Measurements from ENCODE around the gene ANKRD50.

ANKRD50 gene

GRCh38 chr4:124726269-124726668, 13.7 kb upstream of the ANKRD50 start:
- H4K20me1 ChIP-seq (ENCODE audit: insufficient read depth, low read length): no peaks in the 10 kb centered on the region
- no peak overlapping the region for H3K4me2 ChIP-seq (ENCODE audit: insufficient read depth, low read length)
- H2AFZ ChIP-seq (ENCODE audit: low read depth, low read length): no peak overlapping the region
- DNase-seq (no peak), ATAC-seq (ENCODE audit: insufficient read depth, low read depth) (no peak)
- no peaks in the 10 kb centered on the region for H3K9me3 ChIP-seq (ENCODE audit: insufficient read depth, low read length, severe bottlenecking)
- H3K27ac ChIP-seq (ENCODE audit: low read length): no peak overlapping the region
- no peak overlapping the region for H3K4me3 ChIP-seq (ENCODE audit: low read depth in 1 of 2, low read length in 2 of 2)
- TF ChIP-seq EZH2 (IDR thresholded peaks at IDR 0.05; ENCODE audit: borderline replicate concordance, low read depth, low read length, severe bottlenecking) (no peak), CTCF (IDR thresholded peaks at IDR 0.05; ENCODE audit: borderline replicate concordance, extremely low read depth, low read length, poor library complexity, severe bottlenecking) (no peak)
- H3K27me3 ChIP-seq (ENCODE audit: insufficient read depth, low read length, poor library complexity): no peaks in the 10 kb centered on the region
- H3K36me3 ChIP-seq (ENCODE audit: insufficient read depth, low read length): no peaks in the 10 kb centered on the region
- H3K9ac ChIP-seq (ENCODE audit: low read depth, low read length): no peak overlapping the region
- no peaks in the 10 kb centered on the region for H3K79me2 ChIP-seq (ENCODE audit: insufficient read depth, low read length)
- no peaks in the 10 kb centered on the region for H3K4me1 ChIP-seq (ENCODE audit: insufficient read depth, low read length)

GRCh38 chr4:124722071-124722470, 9.5 kb upstream of the ANKRD50 start:
- H2AFZ ChIP-seq (ENCODE audit: low read depth, low read length): no peak overlapping the region
- peaks cover 9% of the 10 kb centered on the region for H3K4me1 ChIP-seq (ENCODE audit: insufficient read depth, low read length)
- DNase-seq: no peak
- H4K20me1 ChIP-seq (ENCODE audit: insufficient read depth, low read length): no peaks in the 10 kb centered on the region
- H3K27ac ChIP-seq (ENCODE audit: low read length): no peak overlapping the region
- no peak for ATAC-seq (ENCODE audit: insufficient read depth, low read depth)
- H3K9me3 ChIP-seq (ENCODE audit: insufficient read depth, low read length, severe bottlenecking): no peaks in the 10 kb centered on the region
- no peaks in the 10 kb centered on the region for H3K27me3 ChIP-seq (ENCODE audit: insufficient read depth, low read length, poor library complexity)
- H3K79me2 ChIP-seq (ENCODE audit: insufficient read depth, low read length): no peaks in the 10 kb centered on the region
- H3K4me3 ChIP-seq (ENCODE audit: low read depth in 1 of 2, low read length in 2 of 2): no peak overlapping the region
- H3K36me3 ChIP-seq (ENCODE audit: insufficient read depth, low read length): no peaks in the 10 kb centered on the region
- TF ChIP-seq EZH2 (IDR thresholded peaks at IDR 0.05; ENCODE audit: borderline replicate concordance, low read depth, low read length, severe bottlenecking): no peak
- TF ChIP-seq CTCF (IDR thresholded peaks at IDR 0.05; ENCODE audit: borderline replicate concordance, extremely low read depth, low read length, poor library complexity, severe bottlenecking): no peak
- no peak overlapping the region for H3K9ac ChIP-seq (ENCODE audit: low read depth, low read length)
- H3K4me2 ChIP-seq (ENCODE audit: insufficient read depth, low read length): no peak overlapping the region

- H3K4me3 ChIP-seq (ENCODE audit: low read depth in 1 of 2, low read length in 2 of 2): no peak overlapping the region
- no peaks in the 10 kb centered on the region for H3K9me3 ChIP-seq (ENCODE audit: insufficient read depth, low read length, severe bottlenecking)
- no peaks in the 10 kb centered on the region for H3K27me3 ChIP-seq (ENCODE audit: insufficient read depth, low read length, poor library complexity)
- peak; percentile 53 for ATAC-seq (ENCODE audit: insufficient read depth, low read depth)
- DNase-seq: peak; percentile 67
- H3K4me1 ChIP-seq (ENCODE audit: insufficient read depth, low read length): peaks cover 26% of the 10 kb centered on the region
- no peak overlapping the region for H3K27ac ChIP-seq (ENCODE audit: low read length)
- H3K4me2 ChIP-seq (ENCODE audit: insufficient read depth, low read length): no peak overlapping the region
- TF ChIP-seq EZH2 (IDR thresholded peaks at IDR 0.05; ENCODE audit: borderline replicate concordance, low read depth, low read length, severe bottlenecking): no peak
- no peak for TF ChIP-seq CTCF (IDR thresholded peaks at IDR 0.05; ENCODE audit: borderline replicate concordance, extremely low read depth, low read length, poor library complexity, severe bottlenecking)
- H4K20me1 ChIP-seq (ENCODE audit: insufficient read depth, low read length): no peaks in the 10 kb centered on the region
- no peak overlapping the region for H2AFZ ChIP-seq (ENCODE audit: low read depth, low read length)
- no peaks in the 10 kb centered on the region for H3K36me3 ChIP-seq (ENCODE audit: insufficient read depth, low read length)
- H3K9ac ChIP-seq (ENCODE audit: low read depth, low read length): no peak overlapping the region
- peaks cover 3% of the 10 kb centered on the region for H3K79me2 ChIP-seq (ENCODE audit: insufficient read depth, low read length)
Measured at GRCh38 chr4:124717101-124717500, 4.6 kb upstream of the ANKRD50 start.

- peaks cover 63% of the 10 kb centered on the region for H3K4me1 ChIP-seq (ENCODE audit: insufficient read depth, low read length)
- DNase-seq (peak; percentile 44), ATAC-seq (ENCODE audit: insufficient read depth, low read depth) (no peak)
- peaks cover 40% of the 10 kb centered on the region for H3K79me2 ChIP-seq (ENCODE audit: insufficient read depth, low read length)
- H3K36me3 ChIP-seq (ENCODE audit: insufficient read depth, low read length): no peaks in the 10 kb centered on the region
- H3K27me3 ChIP-seq (ENCODE audit: insufficient read depth, low read length, poor library complexity): no peaks in the 10 kb centered on the region
- H2AFZ ChIP-seq (ENCODE audit: low read depth, low read length): peak overlapping the region; percentile 86
- peak overlapping the region; percentile 22 to 60; a peak in 3 of 4 replicates for H3K4me3 ChIP-seq (ENCODE audit: low read depth in 1 of 2, low read length in 2 of 2)
- no peak for TF ChIP-seq EZH2 (IDR thresholded peaks at IDR 0.05; ENCODE audit: borderline replicate concordance, low read depth, low read length, severe bottlenecking)
- peak; percentile 6 for TF ChIP-seq CTCF (IDR thresholded peaks at IDR 0.05; ENCODE audit: borderline replicate concordance, extremely low read depth, low read length, poor library complexity, severe bottlenecking)
- H3K4me2 ChIP-seq (ENCODE audit: insufficient read depth, low read length): peak overlapping the region; percentile 83
- H3K9me3 ChIP-seq (ENCODE audit: insufficient read depth, low read length, severe bottlenecking): no peaks in the 10 kb centered on the region
- peaks cover 12% of the 10 kb centered on the region; the same call in 1 of the 2 replicates for H4K20me1 ChIP-seq (ENCODE audit: insufficient read depth, low read length)
- peak overlapping the region; percentile 85 for H3K27ac ChIP-seq (ENCODE audit: low read length)
- H3K9ac ChIP-seq (ENCODE audit: low read depth, low read length): peak overlapping the region; percentile 91
Measured at GRCh38 chr4:124713185-124713592, 657 bp upstream of the ANKRD50 start.
